Cardiac septum (tissue), 1 donor: ENCODE data around the gene IDH3G. TPM values are rescaled to one million over a fixed set of nuclear protein-coding genes. Genes with fewer than 3 reads are reported as not detected.
"Not testable (repeated sequence)": the region's sequence is repeated elsewhere in the genome, so short reads cannot be mapped to it uniquely, and the experiment has no call there.

Experiments used
- DNase-seq: peaks from one replicate; pipeline ENCODE4 v3.0.0-alpha.2; 2020; ENCODE audit warnings: low spot score
- intact Hi-C: fragments of 100-400 bp; cut with DNase I; formaldehyde crosslinking; loops from one replicate; pipeline ENCODE4 v1.14.0; 2022
- total RNA-seq: library from RNA; stranded (reverse); fragmentation: NEBNext Ultra II Directional; extraction: Animal tissue kit (Norgen Biotek cat#: 25700); gene quantifications from one replicate; pipeline ENCODE4 v1.2.1, GENCODE V29; 2021
- donor health status: DM: no; HTN: no; CAD: no.

IDH3G gene
- total RNA-seq, 1 donor from 2014 or later: 68.5 TPM

DNA sequence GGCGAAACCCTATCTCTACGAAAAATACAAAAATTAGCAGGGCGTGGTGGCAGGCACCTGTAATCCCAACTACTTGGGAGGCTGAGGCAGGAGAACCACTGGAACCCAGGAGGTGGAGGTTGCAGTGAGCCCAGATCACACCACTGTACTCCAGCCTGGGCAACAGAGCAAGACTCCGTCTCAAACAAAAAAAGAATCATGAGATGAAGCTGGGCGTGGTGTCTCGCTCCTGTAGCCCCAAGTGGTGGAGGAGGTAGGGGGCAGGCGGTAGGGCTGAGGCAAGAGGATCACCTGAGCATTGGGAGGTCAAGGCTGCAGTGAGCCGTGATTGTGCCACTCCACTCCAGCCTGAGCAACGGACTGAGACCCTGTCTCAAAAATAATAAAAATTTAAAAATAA is 23.9 kb upstream of the IDH3G start:
- intact Hi-C loops: not testable (repeated sequence)

DNA sequence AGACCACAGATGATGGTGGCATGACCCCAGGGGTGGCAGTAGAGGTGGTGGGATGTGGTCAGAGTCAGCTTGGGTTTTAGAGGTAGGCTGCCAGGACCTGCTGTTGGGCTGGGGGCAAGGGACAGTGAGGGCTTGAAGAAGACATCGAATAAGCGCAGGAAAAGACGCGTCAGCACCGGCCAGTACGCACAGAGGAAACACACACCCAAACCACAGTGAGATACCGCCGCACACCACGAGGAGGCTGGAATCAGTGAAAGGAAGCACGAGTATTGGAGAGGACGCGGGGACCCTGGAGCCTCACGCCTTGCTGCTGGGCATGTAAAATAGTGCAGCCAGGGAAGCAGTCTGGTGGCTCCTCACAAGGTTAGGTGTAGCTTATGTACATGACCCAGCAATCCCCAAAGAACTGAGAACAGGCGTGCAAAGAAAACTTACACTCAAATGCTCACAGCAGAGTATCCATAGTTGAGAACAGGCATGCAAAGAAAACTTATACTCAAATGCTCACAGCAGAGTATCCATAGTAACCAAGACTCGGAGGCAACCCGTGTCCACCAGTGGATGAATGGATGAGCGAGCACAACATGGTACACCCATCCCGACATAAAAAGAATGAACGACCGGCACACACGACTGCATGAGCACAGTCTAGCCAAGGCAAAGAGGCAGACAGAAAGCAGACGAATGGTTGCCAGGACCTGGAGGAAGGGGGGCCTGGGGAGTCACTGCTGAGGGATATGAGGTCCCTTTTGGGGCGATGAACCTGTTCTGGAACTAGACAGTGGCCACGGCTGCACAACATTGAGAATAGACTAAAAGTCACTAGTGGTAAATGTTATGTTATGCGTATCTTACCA is 22.9 kb upstream of the IDH3G start:
- DNase-seq: no peak
- intact Hi-C loops: no loop called here

More for the DNA sequence above, 23.9 kb upstream of the IDH3G start:
- not testable (repeated sequence) for DNase-seq

DNA sequence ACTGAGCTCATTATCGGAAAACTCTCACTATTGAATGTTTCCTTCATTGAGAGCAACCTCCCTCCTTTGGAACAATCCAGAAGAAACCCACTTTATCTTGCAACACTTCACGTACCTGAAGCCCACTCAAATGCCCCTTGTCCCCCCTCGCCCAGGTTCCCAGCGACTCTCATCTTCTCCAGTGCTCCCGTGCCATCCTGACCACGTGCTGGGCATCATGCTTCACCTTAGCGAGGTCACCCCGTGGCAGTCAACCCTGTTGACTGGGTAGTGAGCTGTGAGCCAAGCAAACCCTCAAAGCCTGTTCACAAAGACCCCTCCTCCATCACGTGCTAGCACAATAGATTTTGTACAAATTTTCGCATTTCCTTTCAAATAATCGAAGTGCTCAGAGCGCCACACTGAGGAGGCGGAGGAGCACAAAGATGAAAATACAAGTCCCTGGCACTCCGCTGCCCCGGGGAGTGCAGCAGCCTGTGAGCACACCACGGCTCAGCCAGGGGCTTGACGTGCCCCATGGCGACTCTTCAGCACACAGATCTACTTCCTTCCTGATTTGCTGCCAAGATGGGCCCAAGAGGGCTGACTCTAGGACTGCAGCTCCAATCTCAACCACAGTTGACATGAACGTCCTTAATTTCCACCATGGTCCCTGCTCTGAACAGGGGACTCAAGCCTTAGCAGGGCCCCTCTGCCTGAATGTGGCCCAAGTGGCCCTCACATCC is 20.6 kb upstream of the IDH3G start:
- DNase-seq: no peak
- intact Hi-C loops: no loop called here

DNA sequence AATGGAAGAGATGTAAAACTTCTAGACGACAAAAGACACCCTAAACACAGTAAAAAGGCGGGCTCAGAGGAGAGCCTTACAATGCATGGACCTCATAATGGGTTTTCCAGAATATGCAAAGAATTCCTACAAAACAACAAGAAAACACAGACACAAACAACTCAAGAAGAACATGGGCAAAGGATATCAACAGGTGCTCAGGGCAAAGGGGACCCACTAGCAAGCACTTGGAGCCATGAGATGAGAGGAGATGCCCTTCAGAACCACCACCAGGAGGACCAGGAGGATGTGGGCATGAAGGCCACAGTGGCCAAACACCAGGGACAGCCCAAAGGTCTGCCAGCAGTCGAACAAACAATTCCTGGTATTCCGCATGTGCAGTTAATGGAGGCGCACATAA is 19.0 kb upstream of the IDH3G start:
- DNase-seq: no peak
- intact Hi-C loops: no loop called here

DNA sequence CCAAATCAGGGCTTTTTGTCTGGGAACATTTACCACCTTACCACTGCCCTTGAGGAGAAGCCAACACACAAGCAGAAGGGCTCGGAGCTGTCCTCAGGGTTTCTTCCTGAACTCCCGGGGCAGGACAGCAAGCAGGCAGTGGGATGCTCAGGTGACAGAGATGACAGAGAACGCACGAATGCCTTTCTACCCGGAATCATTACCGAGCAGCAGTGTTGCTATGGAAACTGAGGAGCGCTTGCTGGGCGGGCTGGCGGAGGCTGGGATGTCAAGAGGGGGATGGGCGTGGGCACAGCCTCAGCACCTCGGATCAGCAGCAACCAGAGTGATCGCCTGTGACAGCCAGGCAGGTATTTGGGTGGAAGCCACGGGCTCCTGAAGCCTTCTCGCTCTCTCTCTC is 18.0 kb upstream of the IDH3G start:
- intact Hi-C loops: no loop called here

DNA sequence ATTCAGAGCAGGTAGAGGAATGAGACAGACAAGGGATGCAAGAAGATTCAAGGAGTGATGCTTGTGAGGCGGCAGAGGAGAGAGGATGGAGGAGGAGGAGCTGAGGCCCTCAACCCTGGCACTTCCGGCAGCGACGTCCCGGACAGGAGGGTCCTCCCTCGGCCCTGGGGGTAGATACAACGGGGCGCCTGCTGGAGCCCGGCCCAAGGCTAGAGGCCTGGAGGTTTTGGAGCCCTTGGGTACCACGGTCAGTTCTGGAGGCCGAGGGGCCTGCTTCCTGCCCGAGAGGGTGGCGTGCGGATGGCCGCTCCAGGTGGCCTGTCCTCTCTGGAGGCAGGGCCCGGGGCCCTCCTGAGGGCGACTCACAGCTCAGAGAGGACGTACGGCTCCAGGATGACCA is 13.8 kb upstream of the IDH3G start:
- intact Hi-C loops: no loop called here

More for the DNA sequence above, 18.0 kb upstream of the IDH3G start:
- DNase-seq: no peak

DNA sequence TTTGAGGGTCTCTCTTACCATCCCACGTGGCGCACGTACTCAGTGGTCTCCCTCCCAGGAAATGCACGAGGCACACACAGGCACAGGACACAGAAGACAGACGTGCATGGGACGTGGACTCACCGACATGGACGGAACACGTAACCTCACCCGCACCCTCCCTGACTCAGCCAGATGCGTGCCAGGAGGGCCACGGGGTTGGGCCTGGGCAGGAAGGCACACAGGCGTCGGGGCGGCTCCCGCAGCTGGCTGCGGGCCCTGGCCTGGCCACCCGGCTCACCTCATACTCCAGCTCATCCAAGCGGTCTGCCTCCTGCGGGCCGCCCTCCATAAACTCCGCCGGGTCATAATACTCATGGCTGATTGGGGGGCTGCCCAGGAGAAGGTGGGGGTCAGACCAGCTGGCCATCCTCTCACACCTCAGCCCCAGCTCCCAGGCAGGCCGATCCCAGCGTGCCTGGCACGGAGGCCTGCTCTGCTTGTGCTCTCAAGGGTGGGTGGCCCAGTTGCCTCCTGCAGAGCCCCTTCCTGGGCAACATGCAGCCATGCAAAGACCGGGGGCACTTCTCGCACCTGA is 12.9 kb upstream of the IDH3G start:
- DNase-seq: no peak
- intact Hi-C loops: no loop called here

More for the DNA sequence above, 13.8 kb upstream of the IDH3G start:
- DNase-seq: no peak

DNA sequence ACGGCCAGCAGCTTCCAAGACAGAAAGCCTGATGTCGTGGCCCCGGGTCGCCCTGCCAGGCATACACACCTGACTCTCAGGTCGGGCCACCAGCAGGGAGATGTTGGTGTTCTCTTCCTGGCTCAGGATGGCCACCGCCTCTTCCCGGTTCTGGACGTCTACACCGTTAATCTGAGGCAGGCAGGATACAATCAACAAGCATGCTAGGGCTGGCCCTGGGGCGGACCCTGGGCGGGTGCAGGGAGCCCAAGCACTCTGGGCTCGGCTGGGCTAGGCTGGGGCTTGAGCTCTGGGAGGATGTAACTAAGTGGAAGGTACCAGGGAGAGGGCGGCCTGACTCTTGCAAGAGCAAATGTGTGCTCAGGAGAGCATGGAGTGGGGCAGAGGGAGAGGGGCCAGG is 11.3 kb upstream of the IDH3G start:
- no peak for DNase-seq

DNA sequence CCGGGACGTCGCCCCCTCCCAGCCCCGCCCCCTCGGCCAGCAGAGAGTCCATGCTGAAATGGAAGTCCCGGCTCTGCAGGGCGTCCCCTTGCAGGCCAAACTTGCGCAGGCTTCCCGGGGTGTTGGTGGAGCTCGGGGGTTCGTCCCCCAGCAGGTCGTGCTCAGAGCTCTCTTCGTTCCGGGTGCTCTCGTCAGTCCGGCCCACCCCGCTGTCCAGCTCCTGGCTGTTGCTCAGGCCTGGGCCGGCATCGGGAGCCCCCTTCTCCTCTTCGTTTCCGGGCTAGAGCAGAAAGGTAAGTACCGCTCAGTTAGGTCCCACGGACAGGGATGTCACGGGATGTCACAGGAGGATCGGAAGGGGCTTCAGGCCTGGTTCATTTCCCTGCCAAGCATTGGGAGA is 10.4 kb upstream of the IDH3G start:
- intact Hi-C loops: no loop called here
- no peak for DNase-seq

More for the DNA sequence above, 11.3 kb upstream of the IDH3G start:
- intact Hi-C loops: no loop called here

DNA sequence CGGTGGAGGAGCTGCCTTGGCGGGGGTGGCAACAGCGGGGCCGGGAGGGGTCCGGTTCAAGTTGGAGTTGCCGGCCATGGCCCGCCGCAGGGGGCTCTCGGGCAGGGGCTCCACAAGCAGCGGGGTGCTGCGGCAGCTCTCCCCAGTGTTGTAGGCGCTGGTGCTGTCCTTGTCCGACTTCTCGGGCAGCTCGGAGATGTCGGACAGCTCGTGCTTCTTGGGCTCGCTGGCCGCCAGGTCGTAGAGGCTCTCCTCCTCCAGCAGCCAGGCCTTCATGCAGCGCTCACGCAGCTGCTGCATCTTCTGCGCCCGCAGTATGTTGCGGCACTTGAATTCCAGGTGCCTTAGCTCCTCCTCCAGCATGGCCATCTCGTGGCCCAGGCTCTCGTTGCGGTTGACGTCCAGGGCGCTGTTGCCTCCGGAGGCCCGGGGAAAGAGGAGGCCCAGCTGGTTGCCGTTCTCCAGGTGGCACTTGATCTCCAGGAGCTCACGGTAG is 10.0 kb upstream of the IDH3G start:
- intact Hi-C loops: no loop called here
- no peak for DNase-seq

DNA sequence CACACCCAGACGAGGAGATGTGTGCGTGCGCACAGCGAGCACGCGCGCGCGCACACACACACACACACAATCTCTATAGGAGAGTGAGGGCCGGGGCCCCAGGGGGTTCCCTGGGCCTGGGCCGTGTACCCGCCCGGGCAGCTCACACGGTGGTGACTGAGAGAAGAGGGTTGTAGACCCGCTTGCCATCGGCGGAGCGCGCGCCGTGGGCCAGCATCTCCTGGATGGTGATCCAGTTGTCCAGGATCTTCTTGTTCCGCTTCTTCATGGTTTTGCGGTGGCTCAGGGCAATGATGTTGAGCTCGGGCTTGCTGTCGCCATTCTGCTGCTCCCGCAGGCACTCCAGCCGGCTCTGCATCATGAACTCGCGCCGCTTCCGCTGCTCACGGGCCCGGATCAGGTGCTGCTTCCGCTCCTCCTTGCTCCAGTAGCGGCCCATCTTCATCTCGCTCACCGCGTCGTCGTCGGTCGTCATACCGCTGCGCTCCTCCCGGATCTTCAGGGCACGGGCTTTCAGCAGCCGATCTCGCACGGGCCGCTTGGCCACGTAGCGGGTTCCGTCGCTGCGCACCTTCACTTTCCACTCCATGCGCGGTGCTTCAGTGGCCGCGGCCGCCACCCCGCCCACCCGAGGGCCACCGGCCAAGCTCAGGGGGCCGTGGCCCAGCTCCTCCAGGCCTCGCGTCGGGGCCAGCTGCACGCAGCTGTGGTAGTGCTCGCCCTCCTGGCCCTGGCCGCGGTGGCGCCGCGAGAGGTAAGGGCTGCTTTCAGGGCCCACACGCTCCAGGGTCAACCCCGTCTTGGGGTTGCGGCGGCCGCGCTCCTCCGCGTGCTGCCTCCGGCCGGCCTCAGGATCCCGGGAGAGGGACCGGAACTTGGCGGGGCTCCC is 9.3 kb upstream of the IDH3G start:
- DNase-seq: no peak
- intact Hi-C loops: no loop called here

DNA sequence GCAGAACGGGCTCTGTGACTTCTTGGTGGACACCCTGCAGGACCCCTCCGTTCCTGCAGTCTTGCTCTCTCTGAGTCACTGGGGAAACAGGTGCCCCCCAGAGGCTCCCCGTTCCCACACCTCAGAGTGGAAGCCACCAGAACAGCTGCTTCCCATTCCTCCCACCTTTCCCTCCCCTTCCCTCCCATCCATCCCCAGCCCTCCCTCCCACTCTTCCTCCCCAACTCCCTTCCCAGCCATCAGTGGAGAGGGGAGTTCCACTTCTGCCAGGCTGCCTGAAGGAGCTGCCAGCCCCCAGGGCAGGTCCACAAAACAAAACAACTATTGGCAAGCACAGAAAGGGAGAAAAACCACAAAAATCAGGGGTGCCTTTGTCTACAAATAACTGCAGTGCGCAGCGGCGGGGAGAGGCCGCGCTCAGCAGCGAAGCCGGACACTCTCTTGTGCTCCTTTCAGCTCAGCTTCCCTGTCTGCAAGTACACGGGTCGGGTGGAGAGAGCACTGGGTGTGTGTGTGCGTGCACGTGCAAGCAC is 8.4 kb upstream of the IDH3G start:
- intact Hi-C loops: no loop called here
- no peak for DNase-seq

DNA sequence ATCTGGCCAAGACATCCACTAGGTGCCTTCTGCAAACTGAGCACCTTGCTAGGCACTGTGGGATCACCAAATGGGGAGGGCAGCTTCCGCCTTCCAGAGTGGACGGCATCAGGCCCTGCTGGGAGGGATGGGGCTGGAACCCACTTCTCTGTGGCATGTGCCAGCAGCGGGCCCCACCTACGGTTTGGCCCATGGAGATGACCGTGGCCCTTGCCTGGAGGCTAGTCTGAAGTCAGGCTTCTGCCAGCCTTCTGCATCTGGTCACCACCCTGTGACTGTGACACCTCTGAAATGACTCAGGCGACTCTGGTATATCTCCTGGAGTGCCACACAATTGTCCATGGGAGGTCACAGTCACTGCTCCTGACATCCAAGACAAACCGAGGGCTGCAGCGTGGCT is 7.5 kb upstream of the IDH3G start:
- DNase-seq: no peak
- intact Hi-C loops: no loop called here

DNA sequence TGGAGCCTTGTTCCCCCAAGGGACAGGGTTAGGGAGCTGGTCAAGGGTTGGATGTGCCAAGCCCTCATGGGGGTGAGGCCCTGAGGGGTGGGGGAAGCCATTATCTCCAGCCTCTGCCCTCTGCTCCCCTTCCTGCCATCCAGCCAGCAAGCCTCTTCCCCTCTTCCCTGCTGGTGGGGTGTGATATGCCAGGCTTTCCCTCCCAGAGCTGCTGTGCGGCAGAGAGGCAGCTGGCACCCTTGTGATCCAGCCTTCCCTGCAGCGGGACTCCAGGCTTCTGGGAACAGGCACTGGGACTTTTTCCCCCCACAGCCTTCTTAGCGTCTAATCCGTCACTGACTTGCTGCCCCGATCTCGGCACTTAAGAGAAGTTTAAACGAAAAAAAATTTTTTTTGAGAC is 6.6 kb upstream of the IDH3G start:
- intact Hi-C loops: no loop called here
- DNase-seq: no peak

DNA sequence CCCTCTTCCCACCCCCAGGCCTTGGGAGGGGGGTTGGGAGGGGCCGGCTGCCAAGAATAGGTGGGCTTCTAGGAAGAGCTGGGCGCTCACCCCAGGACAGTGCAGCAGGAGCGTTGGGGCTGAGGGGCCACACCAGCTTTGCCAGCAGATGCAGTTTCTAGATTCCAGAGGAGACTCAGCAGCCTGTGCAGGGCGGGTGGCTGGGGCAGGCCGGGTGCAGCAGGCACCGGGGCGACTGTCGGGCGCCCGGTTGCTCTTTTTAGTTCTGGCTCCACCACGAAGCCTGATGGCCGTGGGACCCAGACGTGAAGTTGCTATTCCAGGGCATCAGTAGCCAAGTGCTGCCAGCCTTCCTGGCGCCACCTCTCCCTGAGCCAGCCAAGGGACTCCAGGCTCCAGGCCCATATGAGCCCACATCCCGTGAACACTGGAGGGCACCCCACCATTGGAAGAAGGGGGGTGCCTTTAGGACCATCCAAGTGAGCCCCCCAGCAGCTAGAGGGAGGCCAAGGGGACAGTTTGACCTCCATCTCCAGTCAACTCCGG is 6.1 kb upstream of the IDH3G start:
- intact Hi-C loops: no loop called here
- no peak for DNase-seq

DNA sequence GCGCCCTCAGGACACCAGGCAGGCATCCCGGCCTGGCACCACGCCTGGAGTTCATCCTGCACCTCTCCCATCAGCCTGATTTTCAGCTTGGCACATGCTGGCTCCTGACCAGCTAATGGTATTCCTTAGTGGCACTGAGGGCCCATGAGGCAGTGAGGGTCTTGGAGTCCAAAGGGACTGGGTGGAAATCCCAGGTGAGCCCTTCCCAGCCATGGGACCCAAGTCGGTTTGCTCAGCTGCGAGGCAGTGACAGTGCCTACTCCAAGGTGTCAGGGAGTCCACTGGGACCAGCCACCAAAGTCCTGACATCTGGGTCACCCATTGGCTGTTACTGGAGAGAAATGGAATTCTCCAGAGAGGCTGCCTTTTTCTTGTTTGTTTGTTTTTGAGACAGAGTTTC is 5.2 kb upstream of the IDH3G start:
- intact Hi-C loops: no loop called here

DNA sequence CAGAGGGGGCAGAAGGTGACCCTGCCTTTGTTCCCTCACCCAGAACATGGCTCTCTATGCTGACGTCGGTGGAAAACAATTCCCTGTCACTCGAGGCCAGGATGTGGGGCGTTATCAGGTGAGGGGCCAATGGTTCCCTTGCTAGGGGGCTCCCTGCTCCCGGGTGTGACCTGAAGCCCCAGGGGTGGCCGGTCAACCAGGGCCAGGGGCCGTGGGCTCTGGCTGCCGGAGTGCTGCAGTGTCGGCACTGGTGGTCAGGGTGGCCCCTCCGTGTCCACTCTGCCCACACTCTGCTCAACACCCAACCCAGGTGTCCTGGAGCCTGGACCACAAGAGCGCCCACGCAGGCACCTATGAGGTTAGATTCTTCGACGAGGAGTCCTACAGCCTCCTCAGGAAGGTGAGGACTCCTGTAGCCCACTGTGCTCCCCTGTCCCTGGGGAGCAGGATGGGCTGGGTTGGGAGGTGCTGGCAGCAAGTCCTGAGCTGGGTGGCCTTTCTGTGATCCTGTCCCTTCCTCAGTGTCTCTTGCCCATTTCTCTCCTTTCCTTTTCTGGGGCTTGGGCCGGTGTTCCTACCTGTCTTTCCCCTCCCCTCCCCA is 3.3 kb upstream of the IDH3G start:
- no peak for DNase-seq

More for the DNA sequence above, 5.2 kb upstream of the IDH3G start:
- DNase-seq: no peak

More for the DNA sequence above, 3.3 kb upstream of the IDH3G start:
- intact Hi-C loops: no loop called here
